C4-2B (cell line): ENCODE data around the gene MYCBP2.

Experiments
- CTCF ChIP-seq: fragments of 450-650 bp; conservative IDR thresholded peaks from 2 replicates; pipeline ENCODE4 v1.5.1; 2017; ENCODE audit warnings: mild to moderate bottlenecking
- ZFX ChIP-seq: fragments of 450-650 bp; IDR thresholded peaks from 2 replicates; pipeline ENCODE4 v1.6.1; 2017

- TF ChIP-seq CTCF (no peak), ZFX (no peak)
Measured at GRCh38 chr13:77048681-77049080, 278.2 kb downstream of the MYCBP2 start.
